Measurements from ENCODE around the gene DEPDC5.
"Not testable (repeated sequence)": the region's sequence is repeated elsewhere in the genome, so short reads cannot be mapped to it uniquely, and the experiment has no call there.

The DEPDC5 gene

DNA sequence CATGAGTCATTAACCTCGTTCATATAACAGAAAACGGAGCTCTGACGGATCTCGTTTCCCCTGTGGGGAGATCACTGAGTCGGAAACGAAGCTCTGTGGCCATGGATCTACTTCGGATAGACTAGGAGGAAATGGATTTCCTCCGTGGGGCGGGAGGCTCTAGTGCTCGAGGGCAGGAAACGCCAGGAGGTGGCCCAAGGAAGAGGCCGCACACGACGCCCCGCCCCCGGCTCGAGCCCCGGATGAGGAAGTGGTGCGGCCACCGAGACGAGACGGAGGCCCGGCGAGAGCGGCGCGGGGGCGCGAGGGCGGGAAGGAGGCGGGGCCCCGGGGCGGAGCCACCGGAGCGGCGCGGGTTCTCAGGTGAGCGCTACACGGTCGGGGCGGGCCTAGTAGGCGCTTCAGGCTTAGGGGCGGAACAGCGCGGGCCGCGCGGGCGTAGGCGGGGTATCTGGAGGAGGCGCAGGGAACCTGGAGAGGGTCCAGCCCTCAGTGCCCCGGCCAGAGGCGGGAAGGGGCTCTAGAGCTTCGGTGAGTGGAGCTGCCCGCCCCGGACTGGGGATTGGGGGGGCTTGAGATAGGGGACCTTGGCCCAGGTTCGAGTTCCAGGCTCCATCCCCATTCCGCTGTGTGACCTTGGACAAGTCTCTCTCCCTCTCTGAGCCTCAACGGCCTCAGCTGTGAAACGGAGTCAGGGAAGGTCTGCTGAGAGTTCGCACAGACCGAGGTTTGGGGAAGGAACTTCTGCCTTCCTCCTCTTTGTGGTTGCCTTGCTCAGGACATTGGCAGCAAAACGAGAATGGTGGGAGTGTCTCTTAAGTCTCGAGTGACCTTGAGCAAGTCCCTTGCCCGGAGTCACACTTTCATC lies at the start of gene DEPDC5:
Gene DEPDC5, plus strand, starts transcription at position 386 of the 868 bp plus-strand sequence. CDS start 903 bp downstream, outside the sequence.
- peak; percentile 87 for DNase-seq

DNA sequence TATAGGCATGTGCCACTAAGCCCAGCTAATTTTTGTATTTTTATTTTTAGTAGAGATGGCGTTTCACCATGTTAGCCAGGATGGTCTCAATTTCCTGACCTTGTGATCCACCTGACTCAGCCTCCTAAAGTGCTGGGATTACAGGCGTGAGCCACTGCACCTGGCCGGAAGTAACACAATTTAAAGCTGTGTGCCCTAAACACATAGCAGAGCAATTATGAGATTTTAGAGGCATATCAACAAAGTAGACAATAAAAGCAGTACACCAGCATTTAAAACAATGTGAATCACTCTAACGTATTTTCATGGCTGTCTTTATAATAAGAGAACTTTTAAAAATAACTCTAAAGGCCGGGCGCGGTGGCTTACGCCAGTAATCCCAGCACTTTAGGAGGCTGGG lies 46.3 kb upstream of the DEPDC5 start:
- no peak for DNase-seq

DNA sequence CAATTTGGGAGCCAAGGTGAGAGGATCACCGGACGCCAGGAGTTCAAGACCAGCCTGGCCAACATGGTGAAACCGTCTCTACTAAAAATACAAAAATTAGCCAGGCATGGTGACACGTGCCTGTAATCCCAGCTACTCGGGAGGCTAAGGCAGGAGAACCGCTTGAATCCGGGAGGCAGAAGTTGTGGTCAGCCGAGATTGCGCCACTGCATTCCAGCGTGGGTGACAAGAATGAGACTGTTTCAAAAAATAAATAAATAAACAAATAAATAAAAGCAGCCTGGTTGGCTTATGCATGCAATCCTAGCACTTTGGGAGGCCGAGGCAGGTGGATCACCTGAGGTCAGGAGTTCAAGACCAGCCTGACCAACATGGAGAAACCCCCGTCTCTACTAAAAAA lies 42.6 kb upstream of the DEPDC5 start:
- DNase-seq: not testable (repeated sequence)

DNA sequence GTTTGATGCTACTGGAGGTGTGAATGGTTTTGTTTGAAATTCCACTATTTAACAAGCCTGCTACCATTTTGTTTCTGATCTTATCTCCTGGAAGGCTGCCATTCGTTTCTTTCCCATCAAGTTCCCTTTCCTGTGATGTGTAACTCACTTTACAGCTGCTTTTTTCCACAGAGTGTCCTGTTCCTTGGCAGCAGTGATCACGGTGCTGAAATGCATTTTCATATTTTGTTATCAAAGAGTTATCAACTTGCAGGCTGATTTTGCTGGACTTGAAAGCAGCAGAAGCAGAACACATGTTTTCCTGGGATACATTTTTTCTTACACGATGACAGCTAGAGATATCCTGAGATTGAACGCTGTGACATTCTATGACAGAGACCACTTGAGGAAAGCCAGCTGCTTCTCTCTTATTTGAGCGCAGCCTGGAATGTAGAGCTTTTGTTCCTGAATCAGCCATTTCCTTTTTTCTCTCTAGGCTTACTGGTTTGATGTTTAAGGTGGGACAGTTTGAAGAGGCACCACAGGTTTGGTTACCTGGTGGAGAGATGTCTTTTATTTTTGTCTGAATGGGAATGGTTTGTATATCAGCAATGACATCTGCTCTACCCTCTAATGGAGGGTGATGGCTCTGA lies 38.6 kb upstream of the DEPDC5 start:
- DNase-seq: no peak

DNA sequence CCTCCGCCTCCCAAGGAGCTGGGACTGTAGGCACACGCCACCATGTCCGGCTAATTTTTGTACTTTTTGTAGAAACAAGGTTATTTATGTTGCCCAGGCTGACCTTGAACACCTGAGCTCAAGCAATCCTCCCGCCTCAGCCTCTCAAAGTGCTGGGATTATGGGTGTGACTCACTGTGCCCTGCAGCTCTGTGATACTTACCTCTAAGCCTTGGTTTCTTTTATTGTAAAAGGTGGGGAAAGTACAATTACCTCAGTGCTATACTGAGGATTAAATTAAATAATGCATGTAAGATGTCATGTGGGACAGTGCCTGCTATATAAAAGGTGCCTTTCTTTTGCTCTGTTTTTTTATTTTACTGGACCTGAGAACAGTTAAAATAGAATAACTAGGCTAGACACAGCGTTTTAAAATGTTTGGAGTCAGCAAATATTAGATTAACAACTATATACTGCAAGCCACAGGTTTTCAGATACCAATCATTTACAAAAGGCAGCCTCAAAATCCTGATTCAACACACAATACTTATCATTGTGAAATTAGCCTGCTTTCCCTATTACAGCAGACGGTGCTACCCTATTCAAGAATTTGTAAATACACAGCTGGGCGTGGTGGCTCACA lies 33.9 kb upstream of the DEPDC5 start:
- DNase-seq: no peak

DNA sequence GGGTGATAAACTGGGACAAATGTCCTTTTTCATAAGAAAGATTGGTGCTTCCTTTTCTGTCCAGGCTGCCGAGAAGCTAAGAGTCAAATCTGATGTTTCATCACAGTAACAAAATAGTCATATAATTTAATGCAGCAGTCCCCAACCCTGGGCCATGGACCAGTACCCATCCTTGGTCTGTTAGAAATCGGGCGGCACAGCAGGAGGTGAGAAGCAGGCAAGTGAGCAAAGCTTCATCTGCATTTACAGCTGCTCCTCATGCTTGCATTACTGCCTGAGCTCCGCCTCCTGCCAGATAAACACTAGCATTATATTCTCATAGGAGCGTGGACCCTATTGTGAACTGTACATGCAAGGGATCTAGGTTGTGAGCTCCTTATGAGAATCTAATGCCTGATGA lies 30.1 kb upstream of the DEPDC5 start:
- DNase-seq: no peak

DNA sequence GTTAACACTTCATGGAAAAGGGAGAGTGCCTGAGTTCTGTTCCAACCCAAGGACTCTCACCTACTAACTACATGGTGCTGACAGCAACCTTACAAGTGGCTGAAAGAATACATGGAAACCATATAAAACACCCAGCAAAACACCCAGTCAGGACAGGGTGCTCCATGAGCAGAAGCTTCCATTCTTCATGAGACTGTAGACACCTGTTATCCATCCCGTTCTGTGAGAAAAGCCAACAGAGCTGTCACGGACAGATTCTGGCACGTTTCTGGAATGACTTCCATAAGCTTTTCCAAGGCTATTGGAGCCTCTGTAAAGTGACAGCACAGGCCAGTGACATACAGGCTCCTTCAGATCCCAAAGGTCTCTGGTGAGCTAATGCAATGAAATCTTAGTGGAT lies 27.1 kb upstream of the DEPDC5 start:
- no peak for DNase-seq

DNA sequence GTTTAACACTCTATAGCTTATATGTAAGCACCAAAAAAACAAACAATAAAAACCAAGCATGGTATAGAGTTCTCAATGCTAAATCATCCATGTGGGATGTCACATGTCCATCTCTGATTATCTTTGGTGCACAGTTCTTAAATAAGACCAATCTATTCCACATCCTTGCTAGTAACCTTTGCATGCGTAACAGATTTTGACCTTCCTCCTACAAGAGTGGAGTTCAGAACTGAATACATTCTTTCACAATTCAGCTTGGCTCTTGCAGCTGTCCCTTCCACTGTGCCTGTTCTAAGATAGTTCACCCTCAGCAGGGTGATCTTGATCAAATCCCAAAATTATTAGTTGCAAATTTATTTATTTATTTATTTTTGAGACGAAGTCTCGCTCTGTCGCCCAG lies 25.0 kb upstream of the DEPDC5 start:
- no peak for DNase-seq

DNA sequence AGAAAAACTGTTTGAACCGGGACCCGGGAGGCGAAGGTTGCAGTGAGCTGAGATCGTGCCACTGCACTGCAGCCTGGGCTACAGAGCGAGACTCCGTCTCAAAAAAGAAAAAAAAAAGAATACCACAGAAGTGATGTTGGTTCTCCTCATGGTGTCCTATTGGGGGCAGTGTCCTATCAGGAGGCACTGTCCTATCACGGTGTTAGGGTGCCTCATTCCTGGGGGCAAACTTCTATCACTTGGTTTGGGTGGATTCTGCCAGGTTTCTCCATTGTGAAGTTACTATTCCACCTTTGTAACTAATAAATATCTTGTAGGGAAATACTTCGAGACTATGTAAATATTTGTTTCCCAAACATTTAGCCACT lies 23.5 kb upstream of the DEPDC5 start:
- no peak for DNase-seq

DNA sequence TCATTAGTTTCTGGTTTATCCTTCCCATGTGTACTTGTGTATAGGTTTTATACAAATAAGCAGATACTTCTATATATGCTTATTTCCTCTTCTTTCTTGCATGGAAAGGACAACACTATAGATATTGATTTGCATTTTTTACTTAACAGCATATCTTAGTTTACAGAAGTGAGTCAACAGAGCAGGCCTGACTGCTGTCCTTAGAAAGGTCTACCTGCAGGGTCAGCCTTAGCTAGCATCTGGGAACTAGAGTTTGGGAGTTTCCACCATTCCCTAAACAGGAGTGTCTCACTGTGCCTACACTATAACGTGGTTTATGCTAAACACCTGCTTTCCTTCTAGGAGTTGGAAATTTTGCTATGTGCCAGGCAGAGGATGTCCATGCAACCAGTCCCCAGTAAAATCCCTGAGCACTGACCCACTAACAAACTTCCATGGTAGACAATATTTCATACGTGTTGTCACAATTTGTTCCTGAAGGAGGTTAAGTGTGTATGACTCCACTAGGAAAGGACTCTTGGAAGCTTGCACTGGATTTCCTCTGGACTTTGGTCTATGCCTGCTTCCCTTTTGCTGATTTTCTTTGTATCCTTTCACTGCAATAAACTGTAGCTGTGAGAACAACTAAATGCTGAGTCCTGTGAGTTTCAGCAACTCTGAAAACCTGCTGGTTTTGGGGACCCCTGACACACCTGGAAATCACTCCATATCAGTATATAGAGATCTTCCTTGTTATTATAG lies 21.6 kb upstream of the DEPDC5 start:
- DNase-seq: no peak

DNA sequence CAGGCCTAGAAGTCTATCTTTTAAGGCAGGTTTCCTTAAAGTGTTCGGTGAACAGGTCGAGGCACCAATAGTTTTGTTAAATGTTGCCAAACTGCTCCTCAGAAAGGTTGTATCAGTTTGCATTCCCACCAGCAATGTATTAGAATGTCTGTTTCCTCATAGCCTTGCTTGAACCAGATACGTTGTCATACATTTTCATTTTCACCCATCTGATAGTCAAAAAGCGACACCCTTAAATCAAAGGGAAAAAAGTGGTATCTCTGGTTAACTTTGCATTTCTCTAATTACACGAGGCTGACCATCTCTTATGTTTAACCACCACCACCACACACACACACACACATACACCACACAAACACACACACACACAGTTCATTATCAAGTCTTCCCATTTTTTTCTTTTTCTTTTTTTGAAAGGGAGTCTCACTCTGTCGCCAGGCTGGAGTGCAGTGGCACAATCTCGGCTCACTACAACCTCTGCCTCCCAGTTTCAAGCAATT lies 20.2 kb upstream of the DEPDC5 start:
- no peak for DNase-seq

DNA sequence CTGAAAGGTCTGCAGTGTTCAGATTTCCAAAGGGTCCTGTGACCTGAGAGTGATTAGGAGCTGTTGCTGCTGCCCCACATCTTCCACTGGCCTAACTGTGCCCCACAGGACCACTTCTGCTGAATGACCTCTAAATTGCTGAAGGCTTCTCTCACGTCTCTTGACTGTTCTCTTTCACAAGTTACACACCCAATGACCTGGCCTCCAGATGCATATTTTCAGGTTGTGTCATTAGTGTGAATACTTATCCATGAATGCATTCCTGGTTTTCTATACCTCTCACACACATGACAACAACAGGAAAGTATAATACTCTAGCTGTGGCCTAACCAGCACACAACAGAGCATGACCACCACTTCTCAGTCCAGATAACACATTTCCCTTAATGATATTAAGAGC lies 19.3 kb upstream of the DEPDC5 start:
- DNase-seq: no peak

DNA sequence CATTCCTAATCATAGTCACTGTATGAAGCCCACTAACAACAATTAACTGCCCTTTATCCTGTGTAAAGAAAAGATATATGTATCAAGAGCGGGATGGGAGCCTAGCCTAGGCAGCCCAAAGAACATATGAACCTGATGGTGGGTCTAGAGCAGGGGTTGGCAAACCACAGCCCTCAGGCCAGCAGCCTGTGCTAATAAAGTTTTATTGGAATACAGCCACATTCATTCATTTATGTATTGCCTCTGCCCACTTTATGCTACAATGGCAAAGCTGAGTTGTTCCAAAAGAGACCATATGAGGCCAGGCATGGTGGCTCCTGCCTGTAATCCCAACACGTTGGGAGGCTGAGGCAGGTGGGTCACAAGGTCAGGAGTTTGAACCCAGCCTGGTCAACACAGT lies 17.4 kb upstream of the DEPDC5 start:
- DNase-seq: no peak

DNA sequence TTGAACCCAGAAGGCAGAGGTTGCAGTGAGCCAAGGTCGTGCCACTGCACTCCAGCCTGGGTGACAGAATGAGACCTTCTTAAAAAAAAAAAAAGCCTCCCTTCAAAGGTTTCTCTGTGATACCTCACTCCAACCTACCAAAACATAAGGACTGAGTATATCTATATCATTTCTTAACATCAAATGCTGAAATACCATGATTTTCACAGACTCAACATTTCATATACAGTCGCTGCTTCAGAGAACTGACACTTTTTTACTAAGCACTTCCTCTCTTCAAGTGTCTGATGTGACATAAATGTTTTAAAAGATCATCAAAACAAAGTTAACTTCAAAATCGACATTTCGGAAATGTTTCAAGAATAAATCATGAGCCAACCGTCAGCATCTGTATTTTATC lies 15.9 kb upstream of the DEPDC5 start:
- no peak for DNase-seq

DNA sequence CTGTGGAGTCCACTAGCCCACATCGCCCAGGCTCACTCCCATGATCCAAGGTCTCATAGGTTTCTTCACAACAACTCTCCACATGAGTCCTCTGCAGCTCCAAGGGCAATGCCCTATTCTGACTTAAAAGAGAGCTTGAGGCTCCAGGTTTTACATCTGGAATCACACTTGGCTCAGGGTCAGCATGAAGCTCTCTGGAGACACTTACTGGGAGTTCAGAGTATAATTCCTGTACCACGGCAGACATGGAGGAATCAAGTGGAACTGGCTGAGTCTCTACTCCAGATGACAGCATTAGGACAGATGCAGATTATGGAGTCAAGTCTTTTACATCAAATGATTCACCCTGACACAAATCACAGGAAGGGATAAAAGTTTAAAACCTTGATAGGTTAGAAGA lies 15.3 kb upstream of the DEPDC5 start:
- no peak for DNase-seq

DNA sequence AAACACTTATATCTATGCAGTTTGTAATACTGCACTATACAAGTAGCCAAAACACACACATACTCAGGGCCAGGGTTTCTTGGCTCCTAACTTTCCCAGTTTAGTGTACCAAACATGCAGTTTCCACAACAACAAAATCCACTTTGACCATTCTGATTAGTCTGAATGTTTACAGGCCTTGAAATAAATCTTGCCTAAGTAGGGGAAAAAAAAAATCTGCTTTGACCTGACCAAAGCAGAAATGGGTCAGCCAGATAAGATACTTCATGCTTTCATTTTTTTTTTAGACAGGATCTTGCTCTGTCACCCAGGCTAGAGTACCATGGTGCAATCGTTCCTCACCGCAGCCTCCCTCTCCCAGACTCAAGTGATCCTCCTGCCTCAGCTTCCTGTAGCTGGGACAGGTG lies 14.0 kb upstream of the DEPDC5 start:
- no peak for DNase-seq

DNA sequence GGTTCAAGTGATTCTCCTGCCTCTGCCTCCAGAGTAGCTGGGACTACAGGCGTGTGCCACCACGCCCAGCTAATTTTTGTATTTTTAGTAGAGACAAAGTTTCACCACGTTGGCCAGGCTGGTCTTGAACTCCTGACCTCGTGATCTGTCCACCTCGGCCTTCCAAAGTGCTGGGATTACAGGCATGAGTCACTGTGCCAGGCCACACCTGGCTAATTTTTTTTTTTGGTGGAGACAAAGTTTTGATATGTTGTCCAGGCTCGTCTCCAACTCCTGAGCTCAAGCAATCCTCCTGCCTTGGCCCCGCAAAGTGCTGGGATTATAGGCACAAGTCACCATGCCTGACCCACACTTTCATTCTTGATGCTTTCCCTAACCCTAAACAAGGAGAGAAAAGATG lies 13.5 kb upstream of the DEPDC5 start:
- DNase-seq: not testable (repeated sequence)

DNA sequence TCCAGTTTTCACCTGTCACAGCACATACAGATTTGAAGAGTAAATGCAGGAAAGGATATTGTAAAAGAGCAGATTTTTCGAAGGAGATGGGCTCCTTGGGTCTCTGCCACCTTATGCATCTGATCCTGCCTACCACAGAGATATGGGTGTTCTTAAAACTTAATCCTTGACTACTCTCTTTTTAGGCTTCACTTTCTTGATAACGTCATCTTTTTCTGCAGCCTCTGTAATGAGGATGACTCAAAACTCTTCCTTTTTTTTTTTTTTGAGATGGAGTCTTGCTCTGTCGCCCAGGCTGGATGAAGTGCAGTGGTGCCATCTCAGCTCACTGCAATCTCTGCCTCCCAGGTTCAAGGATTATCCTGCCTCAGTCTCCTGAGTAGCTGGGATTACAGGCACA lies 11.7 kb upstream of the DEPDC5 start:
- DNase-seq: no peak

DNA sequence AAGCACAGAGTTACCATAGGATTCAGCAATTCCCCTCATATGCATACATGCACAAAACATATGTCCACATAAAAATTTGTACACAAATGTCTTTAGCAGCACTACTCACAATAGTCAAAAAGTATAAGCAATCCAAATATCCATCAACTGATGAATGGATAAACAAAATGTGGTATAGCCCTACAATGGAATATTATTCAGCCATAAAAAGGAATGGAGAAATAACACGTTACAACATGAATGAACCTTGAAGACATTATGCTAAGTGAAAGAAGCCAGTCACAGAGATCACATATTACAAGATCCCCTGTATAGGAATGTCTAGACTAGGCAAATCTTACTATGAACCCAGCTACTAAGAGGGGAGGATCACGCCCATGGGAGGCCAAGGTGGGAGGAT lies 11.1 kb upstream of the DEPDC5 start:
- DNase-seq: no peak

DNA sequence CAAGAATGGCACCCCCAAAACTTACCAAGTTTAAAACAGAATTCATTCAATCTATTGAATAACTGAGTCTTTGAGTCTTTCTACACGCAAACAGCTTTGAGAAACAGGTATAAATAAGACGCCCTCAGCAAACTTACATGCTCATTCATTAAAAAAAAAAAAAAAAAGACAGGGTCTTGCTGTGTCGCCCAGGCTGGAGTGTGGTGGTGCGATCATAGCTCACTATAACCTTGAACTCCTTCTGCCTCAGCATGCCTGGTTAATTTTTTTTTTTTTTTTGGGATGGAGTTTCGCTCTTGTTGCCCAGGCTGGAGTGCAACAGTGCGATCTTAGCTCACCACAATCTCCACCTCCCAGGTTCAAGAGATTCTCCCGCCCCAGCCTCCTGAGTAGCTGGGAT lies 9.9 kb upstream of the DEPDC5 start:
- no peak for DNase-seq

DNA sequence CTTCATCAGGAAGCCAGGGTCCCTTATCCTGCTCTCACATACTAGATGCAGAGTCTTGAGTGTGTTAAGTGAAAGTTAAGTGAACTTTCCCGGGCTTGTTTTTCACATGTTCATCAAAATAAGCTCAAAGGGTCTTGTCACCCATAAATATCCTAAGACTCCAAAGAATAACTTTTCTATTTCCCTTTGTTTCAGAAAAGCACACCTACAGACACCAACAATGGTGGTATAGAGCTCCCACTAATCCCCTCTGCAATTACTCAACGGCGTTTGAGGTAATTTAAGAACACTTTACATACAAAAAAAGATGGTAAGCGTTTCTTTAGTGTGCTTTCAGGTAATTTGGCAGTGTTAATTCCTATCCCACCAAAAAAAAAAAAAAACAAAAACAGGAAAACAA lies 6.4 kb upstream of the DEPDC5 start:
- DNase-seq: no peak

DNA sequence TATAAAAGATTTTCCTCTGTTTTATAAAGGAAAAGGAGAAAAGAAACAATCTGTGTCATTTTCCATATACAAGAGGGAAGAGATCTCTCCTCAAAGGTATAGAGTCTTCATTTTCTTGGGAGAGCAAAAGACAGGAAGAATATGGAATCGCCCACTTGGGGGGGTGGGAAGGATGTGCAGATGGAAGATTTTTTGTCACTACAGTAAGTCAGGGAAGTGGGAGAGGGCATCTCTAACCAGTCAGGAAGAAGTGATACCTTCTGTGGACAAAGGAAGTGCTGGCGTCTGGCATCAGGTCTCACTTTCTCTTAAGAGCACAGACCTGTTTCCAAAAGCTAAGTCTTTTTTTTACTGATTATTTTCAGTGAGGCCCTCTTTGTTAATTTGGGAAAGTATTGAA lies 5.3 kb upstream of the DEPDC5 start:
- DNase-seq: no peak

DNA sequence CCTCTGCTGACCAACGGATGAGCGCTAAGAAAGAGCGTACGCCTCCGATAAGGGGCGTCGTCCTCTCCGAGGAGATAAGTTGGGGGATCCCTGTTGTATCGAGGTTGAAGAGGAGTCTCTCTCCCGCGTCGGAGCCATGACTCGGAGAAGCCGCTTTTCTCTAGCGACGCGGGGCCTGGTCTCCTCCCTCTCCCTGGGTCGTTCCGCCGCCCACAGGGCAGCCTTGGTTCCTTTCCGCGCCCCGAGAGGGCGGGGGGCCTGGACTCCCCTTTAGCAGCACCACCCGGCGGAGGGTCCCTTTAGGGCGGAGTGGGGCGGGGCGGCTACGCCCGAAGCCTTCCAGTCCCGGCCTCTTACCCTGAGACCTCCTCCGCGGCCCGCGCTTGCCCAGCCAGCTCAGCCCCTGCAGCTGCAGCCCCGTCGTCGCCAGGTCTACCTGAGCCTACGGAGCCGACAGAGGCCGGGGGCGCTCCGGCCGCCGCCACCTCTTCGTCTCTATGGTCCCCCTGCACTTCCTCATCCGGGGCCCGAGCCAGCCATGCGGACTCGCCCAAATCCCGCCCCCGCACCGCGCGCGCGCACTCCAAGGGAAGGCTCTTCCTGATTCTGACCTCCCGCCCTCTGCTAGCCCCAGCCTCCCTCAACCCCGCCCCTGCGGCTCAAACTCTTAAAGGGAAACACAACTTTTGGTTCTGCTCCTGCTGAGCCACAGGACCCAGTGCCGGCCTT lies 4.0 kb upstream of the DEPDC5 start, which contains the start of gene PRR14L:
Gene PRR14L, minus strand, starts transcription at position 497 of the 729 bp plus-strand sequence. CDS start 11,272 bp downstream, outside the sequence.
- peak; percentile 94 for DNase-seq

Measured in T1000 (cell line).